ENCODE data around the gene RASA3.

The RASA3 gene

GRCh38 chr13:114053026-114053425 lies 79.4 kb downstream of the RASA3 start:
- no peak for DNase-seq
- no peak overlapping the region for H3K4me3 Mint-ChIP-seq
- H3K9me3 Mint-ChIP-seq, result no peaks in the 10 kb centered on the region
- no peak overlapping the region for H3K27ac Mint-ChIP-seq
- H3K27me3 Mint-ChIP-seq, result no peaks in the 10 kb centered on the region
- ATAC-seq, result no peak
- H3K4me1 Mint-ChIP-seq, result peaks cover 86% of the 10 kb centered on the region

GRCh38 chr13:114050536-114051450 lies 81.6 kb downstream of the RASA3 start:
- Mint-ChIP-seq H3K4me3 (no peak overlapping the region), H3K27me3 (no peaks in the 10 kb centered on the region), H3K9me3 (no peaks in the 10 kb centered on the region), H3K4me1 (peaks cover 88% of the 10 kb centered on the region), H3K27ac (peak overlapping the region in 1 of 2 donors; percentile 33)
- no peak for DNase-seq
- peak; percentile 24 for ATAC-seq

GRCh38 chr13:114049626-114050101 lies 82.8 kb downstream of the RASA3 start:
- DNase-seq (no peak), ATAC-seq (no peak)
- Mint-ChIP-seq H3K4me1 (peaks cover 92% of the 10 kb centered on the region), H3K27me3 (no peaks in the 10 kb centered on the region), H3K27ac (no peak overlapping the region), H3K4me3 (peak overlapping the region in 1 of 2 donors; percentile 78), H3K9me3 (no peaks in the 10 kb centered on the region)

- H3K27ac Mint-ChIP-seq, result peak overlapping the region; percentile 27 to 76
- no peaks in the 10 kb centered on the region for H3K9me3 Mint-ChIP-seq
- H3K27me3 Mint-ChIP-seq, result no peaks in the 10 kb centered on the region
- H3K4me1 Mint-ChIP-seq, result peaks cover 90% of the 10 kb centered on the region
- H3K4me3 Mint-ChIP-seq, result peak overlapping the region; percentile 71 to 78
- ATAC-seq (peak; percentile 72), DNase-seq (peak; percentile 27 to 68)
These were observed 83.4 kb downstream of the RASA3 start for GRCh38 chr13:114049026-114049425.

- Mint-ChIP-seq H3K4me3 (peak overlapping the region; percentile 37 to 70), H3K9me3 (no peaks in the 10 kb centered on the region), H3K27ac (no peak overlapping the region), H3K27me3 (no peaks in the 10 kb centered on the region), H3K4me1 (peaks cover 91% of the 10 kb centered on the region)
- DNase-seq, result no peak
- peak; percentile 4 for ATAC-seq
These were observed 84.0 kb downstream of the RASA3 start for GRCh38 chr13:114048443-114048842.

- no peak for ATAC-seq
- no peaks in the 10 kb centered on the region for H3K9me3 Mint-ChIP-seq
- peak overlapping the region; percentile 10 to 37 for H3K4me3 Mint-ChIP-seq
- no peak for DNase-seq
- peak overlapping the region in 1 of 2 donors; percentile 86 for H3K27ac Mint-ChIP-seq
- H3K27me3 Mint-ChIP-seq, result no peaks in the 10 kb centered on the region
- peaks cover 92% of the 10 kb centered on the region for H3K4me1 Mint-ChIP-seq
These were observed 85.0 kb downstream of the RASA3 start for GRCh38 chr13:114047358-114047881.

- no peak for DNase-seq
- no peaks in the 10 kb centered on the region for H3K9me3 Mint-ChIP-seq
- no peak overlapping the region for H3K4me3 Mint-ChIP-seq
- H3K4me1 Mint-ChIP-seq, result peaks cover 88% of the 10 kb centered on the region
- no peak overlapping the region for H3K27ac Mint-ChIP-seq
- no peaks in the 10 kb centered on the region for H3K27me3 Mint-ChIP-seq
- ATAC-seq, result no peak
These were observed 85.9 kb downstream of the RASA3 start for GRCh38 chr13:114046431-114046975.

- H3K4me1 Mint-ChIP-seq, result peaks cover 77% of the 10 kb centered on the region
- no peaks in the 10 kb centered on the region for H3K27me3 Mint-ChIP-seq
- H3K9me3 Mint-ChIP-seq, result no peaks in the 10 kb centered on the region
- DNase-seq, result no peak
- ATAC-seq, result no peak
- no peak overlapping the region for H3K4me3 Mint-ChIP-seq
- H3K27ac Mint-ChIP-seq, result peak overlapping the region in 1 of 2 donors; percentile 75
These were observed 87.2 kb downstream of the RASA3 start for GRCh38 chr13:114045113-114045735.

- Mint-ChIP-seq H3K4me1 (peaks cover 70% of the 10 kb centered on the region), H3K27me3 (no peaks in the 10 kb centered on the region), H3K9me3 (no peaks in the 10 kb centered on the region), H3K4me3 (peak overlapping the region in 1 of 2 donors; percentile 22), H3K27ac (peak overlapping the region in 1 of 2 donors; percentile 75)
- no peak for DNase-seq
- ATAC-seq, result no peak
These were observed 87.9 kb downstream of the RASA3 start for GRCh38 chr13:114044486-114044885.

- H3K27me3 Mint-ChIP-seq, result no peaks in the 10 kb centered on the region
- peak overlapping the region in 1 of 2 donors; percentile 83 for H3K27ac Mint-ChIP-seq
- peaks cover 67% of the 10 kb centered on the region for H3K4me1 Mint-ChIP-seq
- DNase-seq, result peak; percentile 25 to 30
- no peak overlapping the region for H3K4me3 Mint-ChIP-seq
- H3K9me3 Mint-ChIP-seq, result no peaks in the 10 kb centered on the region
- ATAC-seq, result peak; percentile 77
These were observed 88.9 kb downstream of the RASA3 start for GRCh38 chr13:114043421-114044053.

- H3K27ac Mint-ChIP-seq, result peak overlapping the region in 1 of 2 donors; percentile 37
- ATAC-seq (peak; percentile 18), DNase-seq (no peak)
- no peaks in the 10 kb centered on the region for H3K9me3 Mint-ChIP-seq
- peaks cover 61% of the 10 kb centered on the region for H3K4me1 Mint-ChIP-seq
- no peak overlapping the region for H3K4me3 Mint-ChIP-seq
- no peaks in the 10 kb centered on the region for H3K27me3 Mint-ChIP-seq
These were observed 90.2 kb downstream of the RASA3 start for GRCh38 chr13:114042066-114042815.

- Mint-ChIP-seq H3K27me3 (no peaks in the 10 kb centered on the region), H3K9me3 (no peaks in the 10 kb centered on the region), H3K4me3 (no peak overlapping the region), H3K4me1 (peaks cover 61% of the 10 kb centered on the region), H3K27ac (no peak overlapping the region)
- no peak for ATAC-seq
- no peak for DNase-seq
These were observed 90.9 kb downstream of the RASA3 start for GRCh38 chr13:114041493-114041892.

GRCh38 chr13:114039471-114040141 lies 92.8 kb downstream of the RASA3 start:
- DNase-seq (no peak), ATAC-seq (no peak)
- Mint-ChIP-seq H3K4me1 (peaks cover 59% of the 10 kb centered on the region), H3K27me3 (no peaks in the 10 kb centered on the region), H3K27ac (no peak overlapping the region), H3K4me3 (no peak overlapping the region), H3K9me3 (no peaks in the 10 kb centered on the region)

- no peak for DNase-seq
- H3K27ac Mint-ChIP-seq, result no peak overlapping the region
- no peak for ATAC-seq
- peaks cover 61% of the 10 kb centered on the region for H3K4me1 Mint-ChIP-seq
- no peak overlapping the region for H3K4me3 Mint-ChIP-seq
- no peaks in the 10 kb centered on the region for H3K9me3 Mint-ChIP-seq
- H3K27me3 Mint-ChIP-seq, result no peaks in the 10 kb centered on the region
These were observed 93.5 kb downstream of the RASA3 start for GRCh38 chr13:114038900-114039299.
